22Rv1 (cell line): ENCODE data around the gene C12orf60.

Experiments
- ZFX ChIP-seq: fragments of 450-650 bp; IDR thresholded peaks from 2 replicates; pipeline ENCODE4 v1.6.1; 2017; ENCODE audit warnings: antibody characterized with exemption, borderline replicate concordance
- TF ChIP-seq, protein P1 (sequence below): fragments of 450-650 bp; IDR thresholded peaks from 2 replicates; pipeline ENCODE4 v1.5.1; 2017; ENCODE audit warnings: mild to moderate bottlenecking

DNA sequence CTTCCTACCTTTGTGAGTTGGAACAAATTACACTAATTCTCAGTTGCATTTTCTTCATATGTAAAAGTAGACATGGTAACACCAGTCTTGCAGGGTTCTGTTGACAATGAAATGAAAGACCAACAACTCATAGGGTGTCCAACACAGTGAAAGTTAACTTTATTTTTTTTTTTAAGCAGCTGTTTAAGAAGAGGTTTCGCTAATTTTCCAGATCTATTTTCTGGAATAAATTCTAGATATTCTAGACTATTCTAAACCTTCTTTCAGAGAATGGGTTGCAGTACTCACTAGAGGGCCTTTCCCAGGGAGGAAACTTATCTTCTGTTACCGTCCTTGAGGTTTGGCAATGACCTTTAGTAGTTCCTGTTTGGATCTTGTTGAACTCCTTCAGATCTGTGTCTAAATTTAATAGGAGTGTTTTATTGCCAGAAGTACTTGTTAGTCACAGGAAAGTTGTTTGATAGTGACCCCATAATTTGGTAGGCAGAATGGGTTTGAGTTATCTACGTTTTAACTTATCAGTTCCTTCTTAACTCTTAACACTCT is 42.6 kb downstream of the C12orf60 start:
- TF ChIP-seq, protein P1, sequence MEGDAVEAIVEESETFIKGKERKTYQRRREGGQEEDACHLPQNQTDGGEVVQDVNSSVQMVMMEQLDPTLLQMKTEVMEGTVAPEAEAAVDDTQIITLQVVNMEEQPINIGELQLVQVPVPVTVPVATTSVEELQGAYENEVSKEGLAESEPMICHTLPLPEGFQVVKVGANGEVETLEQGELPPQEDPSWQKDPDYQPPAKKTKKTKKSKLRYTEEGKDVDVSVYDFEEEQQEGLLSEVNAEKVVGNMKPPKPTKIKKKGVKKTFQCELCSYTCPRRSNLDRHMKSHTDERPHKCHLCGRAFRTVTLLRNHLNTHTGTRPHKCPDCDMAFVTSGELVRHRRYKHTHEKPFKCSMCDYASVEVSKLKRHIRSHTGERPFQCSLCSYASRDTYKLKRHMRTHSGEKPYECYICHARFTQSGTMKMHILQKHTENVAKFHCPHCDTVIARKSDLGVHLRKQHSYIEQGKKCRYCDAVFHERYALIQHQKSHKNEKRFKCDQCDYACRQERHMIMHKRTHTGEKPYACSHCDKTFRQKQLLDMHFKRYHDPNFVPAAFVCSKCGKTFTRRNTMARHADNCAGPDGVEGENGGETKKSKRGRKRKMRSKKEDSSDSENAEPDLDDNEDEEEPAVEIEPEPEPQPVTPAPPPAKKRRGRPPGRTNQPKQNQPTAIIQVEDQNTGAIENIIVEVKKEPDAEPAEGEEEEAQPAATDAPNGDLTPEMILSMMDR = no peak
- no peak for TF ChIP-seq ZFX
